Ishikawa (cell line): ENCODE data around the gene C19orf47.

Experiments used
- CEBPB ChIP-seq: IDR thresholded peaks from 2 replicates; pipeline ENCODE4 v1.6.1; 2012
- CREB1 ChIP-seq: IDR thresholded peaks from 2 replicates; pipeline ENCODE4 v1.6.1; 2012; ENCODE audit warnings: low read depth
- EGR1 ChIP-seq: IDR thresholded peaks from 2 replicates; pipeline ENCODE4 v1.6.1; 2012
- EP300 ChIP-seq: IDR thresholded peaks from 2 replicates; pipeline ENCODE4 v1.6.1; 2012; ENCODE audit warnings: borderline replicate concordance
- MAX ChIP-seq: IDR thresholded peaks from 2 replicates; pipeline ENCODE4 v1.6.1; 2012
- RAD21 ChIP-seq: IDR thresholded peaks from 2 replicates; pipeline ENCODE4 v1.6.1; 2012; ENCODE audit warnings: low read depth
- TAF1 ChIP-seq: IDR thresholded peaks from 2 replicates; pipeline ENCODE4 v1.6.1; 2012; ENCODE audit warnings: low read depth, mild to moderate bottlenecking
- ZBTB7A ChIP-seq: IDR thresholded peaks from 2 replicates; pipeline ENCODE4 v1.6.1; 2012; ENCODE audit warnings: low read depth

DNA sequence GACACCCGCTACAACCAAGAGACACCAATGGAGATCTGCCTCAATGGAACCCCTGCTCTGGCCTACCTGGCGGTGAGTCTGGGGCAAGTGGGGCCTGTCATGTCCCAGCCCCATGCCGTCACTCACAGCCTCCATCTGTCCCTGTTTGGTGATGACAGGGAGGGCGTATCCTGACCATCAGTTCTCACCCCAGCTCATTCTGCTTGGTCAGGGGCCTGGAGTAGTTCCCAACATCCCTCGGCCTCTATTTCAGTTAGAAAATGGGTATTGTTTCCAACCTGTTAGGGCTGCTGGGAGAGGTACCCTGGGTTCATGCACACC, 23.6 kb upstream of the C19orf47 start:
- TF ChIP-seq CREB1, result no peak
- TF ChIP-seq TAF1, result no peak
- no peak for TF ChIP-seq EP300
- no peak for TF ChIP-seq MAX
- no peak for TF ChIP-seq RAD21
- no peak for TF ChIP-seq EGR1
- no peak for TF ChIP-seq CEBPB
- TF ChIP-seq ZBTB7A, result no peak
